NOMO-1 (cell line): ENCODE results near the gene EMX2.
A peak's percentile ranks its signal among the peaks of the same experiment; 100 is the strongest.

Experiments
- DNase-seq, 2 experiments: peaks; one replicate each; lab custom pipeline; 2025; ENCODE audit not compliant: unreplicated experiment in 2 of 2; lab: John Stamatoyannopoulos, UW

Gene EMX2

GRCh38 chr10:117531371-117532002 lies 11.1 kb upstream of the EMX2 start:
- DNase-seq = no peak

GRCh38 chr10:117532003-117532385 lies 10.6 kb upstream of the EMX2 start:
- no peak for DNase-seq

DNA sequence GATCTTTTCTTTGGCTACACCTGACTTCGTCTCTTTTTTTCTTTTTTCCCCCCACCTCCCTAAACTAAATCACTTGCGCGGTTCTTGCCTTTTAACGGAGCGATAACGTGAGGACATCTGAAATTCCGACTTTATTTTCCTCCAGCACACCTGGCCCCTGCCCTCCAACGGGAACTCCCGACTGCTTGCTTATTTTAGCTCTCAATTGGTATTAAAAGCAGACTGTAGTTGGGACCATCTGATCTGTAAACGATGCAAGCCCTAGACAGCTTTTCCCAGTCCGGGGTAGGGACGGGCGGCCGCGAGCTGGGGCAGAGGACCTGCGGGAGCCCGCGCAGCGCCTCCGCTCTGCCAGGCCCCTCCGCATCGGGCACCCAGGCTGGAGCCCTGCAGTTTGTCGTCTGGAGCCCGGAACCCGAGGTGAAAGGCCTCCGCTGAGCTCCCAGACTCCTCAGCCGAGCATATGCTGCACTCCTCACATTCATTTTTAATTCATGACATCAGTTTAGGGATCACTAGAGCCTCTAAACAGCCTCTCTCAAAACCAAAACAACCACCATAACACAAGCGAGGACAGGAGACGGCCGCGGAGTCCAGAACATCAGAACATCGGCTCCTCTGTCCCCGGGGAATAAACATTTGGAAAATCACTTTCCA lies 10.0 kb upstream of the EMX2 start:
- DNase-seq = no peak

GRCh38 chr10:117533507-117534281 lies 8.9 kb upstream of the EMX2 start:
- no peak for DNase-seq

DNA sequence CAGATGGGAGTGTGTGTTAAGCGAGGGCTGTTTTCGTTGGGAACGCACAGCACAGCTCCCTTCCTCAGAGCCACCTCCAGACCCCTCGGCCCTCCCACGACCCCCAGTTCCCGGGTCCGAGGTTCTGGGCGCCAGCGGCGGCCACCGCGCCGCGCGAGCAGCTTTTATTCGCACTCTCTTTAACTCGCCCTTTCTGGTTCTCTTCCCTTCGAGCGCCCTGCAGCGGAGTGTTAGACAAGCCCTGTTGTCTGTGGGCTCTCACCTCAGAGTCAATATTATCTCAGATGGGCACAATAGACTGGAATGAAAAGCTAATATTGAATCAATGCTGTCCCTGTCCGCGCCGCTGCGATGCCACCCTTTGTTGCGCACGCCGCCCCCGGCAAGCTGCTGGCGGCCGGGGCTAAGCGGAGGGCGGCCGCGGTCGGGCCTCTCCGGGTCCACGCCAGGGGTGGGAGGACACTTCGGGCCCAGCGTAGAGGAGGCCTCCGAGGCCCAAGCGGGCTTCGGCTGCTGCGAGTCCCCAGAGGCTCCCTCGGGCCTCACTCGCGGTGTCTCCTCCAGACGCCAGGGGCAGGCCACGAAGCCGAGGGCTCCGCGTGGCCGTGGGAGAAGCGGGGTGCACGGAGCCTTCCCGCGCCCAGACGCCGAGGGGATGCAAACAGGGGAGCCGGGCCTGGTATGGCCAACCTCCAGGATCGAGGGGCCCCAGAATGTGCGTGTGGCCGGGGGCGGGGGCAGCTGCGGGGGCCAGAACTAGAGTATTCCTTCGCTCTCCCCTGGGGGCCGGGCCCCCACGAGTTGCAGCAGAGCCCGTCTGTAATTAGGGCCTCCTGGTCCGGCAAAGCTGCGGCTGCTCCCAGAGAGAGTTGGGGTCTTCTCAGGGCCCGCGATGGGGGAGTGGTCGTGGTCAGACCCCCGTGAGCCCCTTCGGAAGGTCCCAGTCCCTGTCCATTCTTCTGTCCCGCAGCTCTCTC lies 7.9 kb upstream of the EMX2 start:
- no peak for DNase-seq

DNA sequence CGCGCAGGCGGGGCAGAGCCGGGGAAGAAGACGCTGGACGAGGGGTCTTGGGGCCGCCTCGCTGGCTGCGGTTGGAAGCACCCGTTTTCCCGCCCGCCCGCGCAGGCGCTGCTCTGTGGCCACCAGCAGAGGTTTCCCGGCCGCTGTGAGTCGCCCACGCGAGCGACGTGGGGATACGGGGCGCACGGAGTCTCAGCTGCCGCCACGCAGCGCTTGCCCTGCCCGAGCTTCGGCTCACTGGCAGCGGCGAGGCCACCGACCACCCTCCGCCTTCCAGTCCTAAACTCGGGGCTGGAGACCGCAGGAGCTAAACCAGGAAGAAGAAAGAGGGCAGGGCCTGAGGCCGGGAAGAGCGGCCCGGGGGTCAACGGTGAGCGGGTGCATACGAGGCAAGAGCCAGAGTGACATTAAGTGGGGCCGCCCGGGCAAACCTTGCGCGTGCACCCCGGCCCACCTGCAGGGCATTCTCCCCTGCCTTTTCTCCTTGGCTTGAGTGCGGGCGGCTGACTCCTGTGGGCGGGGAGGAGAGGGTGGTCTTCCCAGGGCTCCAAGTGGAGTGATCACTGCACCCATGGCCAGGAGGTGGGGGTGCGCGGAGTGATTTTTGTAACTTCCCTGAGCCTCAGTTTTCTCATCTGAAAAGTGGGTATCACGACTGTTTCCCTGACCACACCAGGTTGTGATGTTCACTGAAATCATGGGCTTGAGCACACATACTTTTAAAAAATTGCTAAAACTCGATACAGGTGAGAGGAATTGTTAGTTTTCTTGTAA lies 7.1 kb upstream of the EMX2 start:
- DNase-seq = no peak

GRCh38 chr10:117536072-117536865 lies 6.3 kb upstream of the EMX2 start:
- DNase-seq = no peak

- no peak for DNase-seq
Measured at GRCh38 chr10:117536866-117537435, 5.6 kb upstream of the EMX2 start.

GRCh38 chr10:117537436-117537903 lies 5.1 kb upstream of the EMX2 start:
- peak in 1 of 2 experiments; percentile 13 for DNase-seq

GRCh38 chr10:117537904-117538524 lies 4.5 kb upstream of the EMX2 start:
- DNase-seq = no peak

GRCh38 chr10:117539361-117539773 lies 3.2 kb upstream of the EMX2 start:
- no peak for DNase-seq

DNA sequence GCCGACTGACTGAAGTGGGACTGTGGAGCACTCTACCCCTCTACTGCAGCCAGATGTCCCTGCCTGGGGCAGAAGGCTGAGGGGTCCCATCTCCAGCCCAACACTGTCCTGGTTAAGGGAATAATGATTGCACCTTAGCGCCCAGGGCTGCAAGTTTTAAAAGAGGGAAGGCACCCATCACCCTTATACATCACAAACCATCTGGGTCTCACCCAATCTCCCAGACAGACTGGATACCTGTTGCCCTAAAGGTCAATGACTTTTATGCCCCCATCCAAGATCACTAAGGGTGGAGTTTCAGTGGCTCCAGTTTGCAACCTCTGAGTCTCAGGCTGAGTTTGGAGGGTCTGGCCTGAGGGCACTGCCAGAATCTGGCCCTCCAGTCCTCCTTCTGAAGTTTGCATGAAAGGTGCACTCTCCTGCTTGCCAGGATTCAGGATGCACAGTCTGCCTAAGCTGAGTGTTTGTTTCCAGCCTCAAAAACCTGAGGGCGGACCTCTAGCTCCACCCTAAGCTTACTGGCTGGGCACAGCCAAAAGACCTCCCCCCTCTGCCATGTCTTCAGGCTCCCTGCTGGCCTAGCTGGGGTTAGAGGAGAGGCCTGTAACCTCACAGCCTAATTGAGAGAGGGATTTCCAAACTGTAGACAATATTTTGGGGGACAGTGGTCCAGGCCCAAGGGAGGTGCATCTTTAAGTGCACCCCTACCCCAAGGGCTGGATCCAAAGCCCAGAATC lies 2.5 kb upstream of the EMX2 start:
- DNase-seq = no peak

DNA sequence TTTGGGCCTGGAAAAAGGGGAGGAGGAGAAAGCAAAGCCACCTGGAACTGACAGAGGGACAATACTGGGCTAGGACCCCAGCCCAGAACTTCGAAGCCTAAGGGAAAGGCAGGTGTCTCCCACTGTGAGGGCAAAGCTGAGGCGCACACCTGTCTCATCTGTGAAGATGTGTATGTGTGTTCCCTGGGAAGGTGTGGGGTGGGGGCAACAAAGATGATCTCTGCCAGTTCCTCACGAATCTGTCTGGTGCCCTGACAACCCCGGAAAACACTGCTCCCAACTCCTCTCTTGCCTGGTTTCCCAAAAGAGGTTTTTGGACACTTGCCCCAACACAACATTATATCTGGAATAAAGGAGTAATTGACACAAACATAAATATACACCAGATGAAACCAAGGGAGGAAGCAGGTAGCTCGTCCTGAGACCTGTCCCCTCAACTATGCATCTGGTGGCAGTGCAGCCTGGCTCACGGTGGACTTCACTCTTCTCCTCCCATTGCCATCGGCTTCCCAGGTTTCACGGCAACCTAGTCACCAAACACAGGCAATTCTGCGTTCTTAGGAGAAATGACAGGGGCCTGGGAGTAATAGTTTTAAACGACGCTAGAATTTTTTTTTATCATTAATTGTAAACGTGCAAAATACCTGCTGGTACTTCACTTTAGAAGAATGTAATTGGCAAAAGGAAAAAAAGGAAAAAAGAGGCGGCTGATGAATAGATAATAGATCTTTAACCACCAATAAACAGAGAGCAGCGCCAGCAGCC lies 1.7 kb upstream of the EMX2 start:
- DNase-seq = no peak

- no peak for DNase-seq
Measured at GRCh38 chr10:117541405-117541908, 1.1 kb upstream of the EMX2 start.

DNA sequence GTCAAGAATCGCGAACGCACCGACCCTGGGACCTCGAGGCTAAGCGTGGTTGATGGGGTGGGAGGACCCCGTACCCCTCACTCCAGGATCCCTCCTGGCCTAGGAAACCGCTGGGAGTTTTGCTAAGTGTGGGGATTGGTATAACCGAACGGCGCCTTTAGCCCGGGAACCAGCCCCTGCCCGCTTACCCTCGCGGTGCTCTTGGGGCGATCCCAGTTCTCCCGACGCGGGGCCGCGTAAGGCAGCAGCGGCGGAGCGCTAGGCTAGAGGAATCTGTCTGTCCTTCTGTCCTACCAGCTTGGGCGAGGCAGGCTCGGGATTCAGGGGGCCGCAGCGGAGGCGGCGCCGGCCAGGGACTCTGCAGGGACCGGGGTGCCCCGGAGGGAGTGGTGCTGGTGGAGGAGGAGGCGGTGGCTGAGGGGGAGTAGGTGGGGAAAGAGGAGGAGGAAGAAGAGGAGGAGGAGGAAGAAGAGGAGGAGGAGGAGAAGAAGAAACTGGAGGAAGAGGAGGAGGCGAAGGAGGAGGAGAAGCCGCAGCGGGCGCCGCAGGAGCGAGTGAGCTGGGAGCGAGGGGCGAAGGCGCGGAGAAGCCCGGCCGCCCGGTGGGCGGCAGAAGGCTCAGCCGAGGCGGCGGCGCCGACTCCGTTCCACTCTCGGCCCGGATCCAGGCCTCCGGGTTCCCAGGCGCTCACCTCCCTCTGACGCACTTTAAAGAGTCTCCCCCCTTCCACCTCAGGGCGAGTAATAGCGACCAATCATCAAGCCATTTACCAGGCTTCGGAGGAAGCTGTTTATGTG lies 439 bp upstream of the EMX2 start:
- DNase-seq = no peak
